GM10248 (cell line): ENCODE data around the gene OGG1.
A peak's percentile ranks its signal among the peaks of the same experiment; 100 is the strongest.

Experiments
- CTCF ChIA-PET: fragments of 300-600 bp; sonication (Branson Sonifier 250); formaldehyde crosslinking; extraction: SDS; loops from one replicate; lab custom pipeline; 2021; ENCODE audit warnings: antibody characterized with exemption; lab: Yijun Ruan, JAX
- POLR2A ChIA-PET: fragments of 350-650 bp; sonication (Branson Sonifier 250); formaldehyde crosslinking; extraction: SDS; loops from one replicate; lab custom pipeline; 2020; ENCODE audit warnings: antibody characterized with exemption; lab: Yijun Ruan, JAX
- DNase-seq: peaks from one replicate; pipeline ENCODE4 v3.0.0; 2012; ENCODE audit errors: extremely low spot score
- TF ChIP-seq, protein P1 (sequence below): IDR thresholded peaks from 2 replicates; pipeline ENCODE4 v1.5.1; 2012; ENCODE audit warnings: mild to moderate bottlenecking, low read depth; ENCODE audit errors: extremely low read depth, missing control alignments, control extremely low read depth

OGG1 gene

DNA sequence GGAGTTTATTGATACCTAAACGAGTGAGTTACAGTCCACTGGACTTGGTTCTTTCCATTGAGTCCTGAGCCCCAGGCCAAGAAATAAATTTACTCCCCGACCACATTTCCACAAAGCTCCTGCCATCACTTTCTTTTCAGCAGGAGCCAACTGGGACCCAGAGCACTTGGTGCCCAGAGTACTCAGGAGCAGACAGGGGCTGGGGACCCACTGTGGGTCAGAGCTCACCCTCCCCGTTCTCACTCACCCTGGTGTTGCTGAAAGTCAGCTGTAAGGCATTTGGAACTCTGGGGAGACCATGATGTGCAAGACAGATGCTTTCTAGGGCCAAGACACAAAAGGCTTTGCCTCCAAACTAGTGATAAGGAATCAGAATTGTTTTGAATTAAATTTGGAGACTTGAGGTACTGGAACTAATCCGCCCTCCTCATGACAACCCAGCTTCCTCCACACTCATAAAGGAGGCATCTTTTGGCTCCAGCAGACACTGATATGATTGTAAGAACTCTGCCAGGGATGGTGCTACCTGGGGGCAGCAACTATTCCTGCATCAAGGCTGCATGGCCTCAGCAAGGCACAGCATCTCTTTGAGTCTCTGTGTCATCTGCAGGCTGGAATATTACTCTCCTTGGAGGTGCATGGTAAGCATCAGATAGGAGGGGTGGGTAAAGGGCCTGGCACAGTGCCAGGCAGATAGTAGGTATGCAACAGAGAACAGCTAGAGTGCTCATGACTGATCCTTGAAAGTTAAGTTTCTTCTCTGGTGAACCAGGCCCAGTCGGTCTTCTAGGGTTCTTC is 27.3 kb downstream of the OGG1 start:
- TF ChIP-seq, protein P1, sequence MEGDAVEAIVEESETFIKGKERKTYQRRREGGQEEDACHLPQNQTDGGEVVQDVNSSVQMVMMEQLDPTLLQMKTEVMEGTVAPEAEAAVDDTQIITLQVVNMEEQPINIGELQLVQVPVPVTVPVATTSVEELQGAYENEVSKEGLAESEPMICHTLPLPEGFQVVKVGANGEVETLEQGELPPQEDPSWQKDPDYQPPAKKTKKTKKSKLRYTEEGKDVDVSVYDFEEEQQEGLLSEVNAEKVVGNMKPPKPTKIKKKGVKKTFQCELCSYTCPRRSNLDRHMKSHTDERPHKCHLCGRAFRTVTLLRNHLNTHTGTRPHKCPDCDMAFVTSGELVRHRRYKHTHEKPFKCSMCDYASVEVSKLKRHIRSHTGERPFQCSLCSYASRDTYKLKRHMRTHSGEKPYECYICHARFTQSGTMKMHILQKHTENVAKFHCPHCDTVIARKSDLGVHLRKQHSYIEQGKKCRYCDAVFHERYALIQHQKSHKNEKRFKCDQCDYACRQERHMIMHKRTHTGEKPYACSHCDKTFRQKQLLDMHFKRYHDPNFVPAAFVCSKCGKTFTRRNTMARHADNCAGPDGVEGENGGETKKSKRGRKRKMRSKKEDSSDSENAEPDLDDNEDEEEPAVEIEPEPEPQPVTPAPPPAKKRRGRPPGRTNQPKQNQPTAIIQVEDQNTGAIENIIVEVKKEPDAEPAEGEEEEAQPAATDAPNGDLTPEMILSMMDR: no peak
- ChIA-PET POLR2A (no interaction called here), CTCF (interaction anchor here (0.9 to 1.6 kb wide), 3 partner anchors 8 to 49 kb away, joined by 4 to 6 read pairs (median 5); no protein-coding TSS in a partner anchor)
- no peak for DNase-seq

DNA sequence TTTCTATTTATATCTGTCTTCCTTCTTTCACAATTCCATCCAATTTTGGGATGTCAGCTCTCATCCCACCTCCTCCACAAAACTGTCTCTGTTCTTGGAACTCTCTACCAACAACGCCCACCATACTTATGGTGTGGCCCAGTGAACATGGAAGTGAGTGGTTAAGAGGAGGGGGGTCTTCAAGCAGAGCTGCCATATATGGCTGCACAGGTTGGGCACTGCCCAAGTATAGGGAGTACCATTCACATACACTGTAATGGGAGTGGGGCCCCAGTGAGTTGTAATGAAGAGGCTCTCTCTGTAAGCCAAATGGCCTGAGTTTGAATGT is 27.9 kb downstream of the OGG1 start:
- ChIA-PET CTCF (interaction anchor here (0.9 to 1.6 kb wide), 2 partner anchors 9 to 50 kb away, joined by 4 to 6 read pairs; no protein-coding TSS in a partner anchor), POLR2A (no interaction called here)
- TF ChIP-seq, protein P1: no peak
- no peak for DNase-seq

DNA sequence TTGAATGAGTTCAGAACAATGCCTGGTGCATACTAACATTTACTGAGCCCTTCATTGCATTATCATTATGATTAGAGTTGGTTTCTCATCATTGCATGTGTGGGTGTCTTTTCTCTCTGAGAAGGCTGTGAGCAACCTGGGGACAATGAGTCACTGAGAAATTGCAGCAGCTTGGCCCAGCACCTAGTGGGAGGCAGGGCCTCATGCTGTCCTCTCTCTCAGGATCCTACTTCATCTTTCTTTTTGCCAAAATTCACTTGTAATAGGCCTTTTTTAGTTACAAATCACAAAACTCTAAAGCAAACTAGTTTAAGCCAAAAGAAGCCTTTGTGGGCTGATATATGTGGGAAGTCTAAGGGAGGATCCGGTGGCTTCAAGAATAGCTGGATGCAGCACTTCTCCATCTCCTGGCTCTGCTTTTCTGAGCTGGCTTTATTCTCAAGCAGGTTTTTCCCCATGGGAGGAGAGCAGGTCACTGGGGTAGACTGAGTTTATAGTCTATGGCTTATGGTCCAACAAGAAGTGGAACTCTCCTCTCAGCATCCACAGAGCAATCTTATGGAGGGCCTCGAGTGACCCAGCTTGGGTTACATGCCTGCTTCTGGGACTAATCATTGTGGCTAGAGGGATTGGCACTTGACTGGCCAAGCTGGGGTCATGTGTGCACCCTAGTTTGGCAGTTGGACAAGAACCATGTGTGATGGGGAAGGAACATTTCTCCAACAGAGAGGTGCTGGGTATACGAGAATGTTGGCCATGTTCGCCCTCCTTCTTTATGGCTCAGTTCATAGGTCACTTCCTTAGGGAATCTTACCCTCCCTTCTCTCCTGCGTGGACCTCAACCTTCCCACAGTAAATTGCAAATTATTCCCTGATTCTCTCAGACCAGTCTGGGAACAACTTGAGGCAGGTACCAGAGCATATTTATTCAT is 28.7 kb downstream of the OGG1 start:
- TF ChIP-seq, protein P1: no peak
- peak; percentile 49 for DNase-seq
- POLR2A ChIA-PET: no interaction called here
- CTCF ChIA-PET: interaction anchor here (0.9 to 1.6 kb wide), 3 partner anchors 9 to 275 kb away, joined by 3 to 6 read pairs (median 4); no protein-coding TSS in a partner anchor

DNA sequence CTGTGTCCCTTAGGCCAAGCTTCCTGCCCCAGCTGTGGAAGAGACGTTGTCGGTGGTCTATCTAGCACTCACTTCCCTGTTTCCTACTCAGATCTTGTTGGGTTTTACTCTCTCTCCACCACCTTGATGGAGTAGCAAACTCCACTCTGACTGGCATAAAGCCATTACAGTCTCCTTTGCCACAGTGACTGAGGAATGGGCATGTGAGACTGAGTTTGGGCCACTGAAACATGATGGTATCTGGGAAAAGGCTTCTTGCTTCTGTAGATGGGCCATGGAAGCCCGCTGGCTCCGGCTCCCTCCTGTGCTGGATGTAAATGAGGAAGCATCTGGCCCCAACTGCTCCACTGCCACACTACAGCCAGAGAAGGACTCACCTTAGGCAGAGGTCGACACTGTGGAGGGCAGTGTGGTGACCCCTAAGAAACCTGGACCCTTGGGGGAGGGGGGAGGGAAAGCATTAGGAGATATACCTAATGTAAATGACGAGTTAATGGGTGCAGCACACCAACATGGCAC is 29.4 kb downstream of the OGG1 start:
- ChIA-PET POLR2A (no interaction called here), CTCF (interaction anchor here (1.2 kb wide), 1 partner anchor 275 kb away, joined by 3 read pairs; no protein-coding TSS in a partner anchor)
- TF ChIP-seq, protein P1: no peak
- DNase-seq: no peak

DNA sequence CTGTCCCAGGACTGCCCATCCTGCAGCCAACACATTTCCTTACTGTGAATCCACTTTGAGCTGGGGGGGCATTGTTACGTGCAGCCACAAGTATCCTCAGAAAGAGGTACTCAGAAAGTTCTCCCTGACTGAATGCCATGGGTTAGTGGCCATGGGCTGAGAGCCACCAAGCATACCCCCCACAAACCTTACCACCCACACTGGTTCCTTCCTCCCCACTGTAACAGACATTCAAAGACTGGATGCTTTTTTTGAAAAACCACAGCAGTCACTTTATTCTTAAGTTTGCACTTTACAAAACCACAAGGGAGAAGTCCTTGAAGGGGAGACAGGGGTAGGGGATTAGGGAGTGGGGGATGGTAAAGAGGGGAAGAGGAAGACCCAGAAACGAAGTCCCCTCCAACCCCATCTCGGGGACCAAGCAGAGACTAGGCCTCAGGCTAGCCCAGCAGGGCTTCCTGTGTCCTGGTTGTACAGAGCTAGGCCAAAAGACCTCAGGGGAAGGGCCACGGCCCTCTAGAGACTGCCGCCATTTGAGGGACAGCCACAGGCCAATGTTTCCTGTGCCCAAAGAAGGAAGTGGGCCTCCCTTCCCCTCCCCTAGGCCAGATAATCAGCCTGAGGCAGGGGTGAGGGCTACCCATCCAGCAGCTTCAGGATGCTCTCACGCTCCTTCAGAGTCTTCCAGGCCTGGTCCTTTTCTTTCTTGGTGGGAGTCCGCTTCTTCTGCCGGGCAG is 30.1 kb downstream of the OGG1 start:
- TF ChIP-seq, protein P1: no peak
- POLR2A ChIA-PET: interaction anchor here (1.3 kb wide), 1 partner anchor 11 kb away, joined by 3 read pairs; no protein-coding TSS in a partner anchor
- DNase-seq: peak; percentile 58
- CTCF ChIA-PET: interaction anchor here (1.1 kb wide), 1 partner anchor 13 kb away, joined by 3 read pairs; the partner anchor contains the start of gene TADA3
